Measurements from ENCODE around the gene PABPN1L. TPM values are rescaled to one million over a fixed set of nuclear protein-coding genes. Genes with fewer than 3 reads are reported as not detected.

Gene PABPN1L
- total and polyA plus RNA-seq, 10 of the 15 experiments (the other 5 are each of a cell fraction or from before 2014, with no cell fraction given): not detected

Other genes with a start within 250 kb of the PABPN1L start
Only the 7 nearest of the 13 such genes appear.
- gene CTU2, start 160.2 kb downstream of the PABPN1L start, total RNA-seq (2014; rRNA removed): 17.8 and 23.3 TPM in 2 replicates
- gene CTU2, start 160.2 kb downstream of the PABPN1L start, total RNA-seq (2014; rRNA removed; fragmentation: Illumina TruSeq; extraction: Trizol): 11.0 and 12.2 TPM in 2 replicates
- gene CTU2, start 160.2 kb downstream of the PABPN1L start, total RNA-seq (2021): 44.5 and 48.5 TPM in 2 replicates
- gene CTU2, start 160.2 kb downstream of the PABPN1L start, polyA plus RNA-seq (2011; rRNA removed): 6.8 and 13.2 TPM in 2 replicates
- 1.5 and 5.6 TPM in 2 replicates for gene CTU2, start 160.2 kb downstream of the PABPN1L start, polyA plus RNA-seq (2014; fragmentation: Illumina TruSeq; extraction: Trizol)
- 1 to 10 TPM in 1 of 2 experiments, under 1 TPM in 1; 0.32 to 4.0 TPM for gene CTU2, start 160.2 kb downstream of the PABPN1L start, polyA plus RNA-seq (2014; fragmentation: Nextera tagmentation; extraction: Ambion mirVana)
- 31.2 and 38.9 TPM in 2 replicates for gene CTU2, start 160.2 kb downstream of the PABPN1L start, polyA plus RNA-seq (2014; rRNA removed)
- gene CTU2, start 160.2 kb downstream of the PABPN1L start, polyA plus RNA-seq (2016; fragmentation: Nextera tagmentation; extraction: Ambion mirVana): 10 to 100 TPM; 33.2 to 43.4 TPM
- gene PIEZO1, start 81.4 kb downstream of the PABPN1L start, total RNA-seq (2014; rRNA removed): 96.3 and 106 TPM in 2 replicates
- 21.8 and 30.6 TPM in 2 replicates for gene PIEZO1, start 81.4 kb downstream of the PABPN1L start, total RNA-seq (2014; rRNA removed; fragmentation: Illumina TruSeq; extraction: Trizol)
- 146 and 169 TPM in 2 replicates for gene PIEZO1, start 81.4 kb downstream of the PABPN1L start, total RNA-seq (2021)
- 15.2 and 28.0 TPM in 2 replicates for gene PIEZO1, start 81.4 kb downstream of the PABPN1L start, polyA plus RNA-seq (2011; rRNA removed)
- 17.0 and 39.9 TPM in 2 replicates for gene PIEZO1, start 81.4 kb downstream of the PABPN1L start, polyA plus RNA-seq (2014; fragmentation: Illumina TruSeq; extraction: Trizol)
- 1 to 10 TPM; 1.3 to 7.2 TPM for gene PIEZO1, start 81.4 kb downstream of the PABPN1L start, polyA plus RNA-seq (2014; fragmentation: Nextera tagmentation; extraction: Ambion mirVana)
- 116 and 167 TPM in 2 replicates for gene PIEZO1, start 81.4 kb downstream of the PABPN1L start, polyA plus RNA-seq (2014; rRNA removed)
- 10 to 100 TPM; 31.1 to 35.6 TPM for gene PIEZO1, start 81.4 kb downstream of the PABPN1L start, polyA plus RNA-seq (2016; fragmentation: Nextera tagmentation; extraction: Ambion mirVana)
- 40.4 and 59.3 TPM in 2 replicates for gene CDT1, start 62.9 kb downstream of the PABPN1L start, total RNA-seq (2014; rRNA removed)
- 6.5 and 8.5 TPM in 2 replicates for gene CDT1, start 62.9 kb downstream of the PABPN1L start, total RNA-seq (2014; rRNA removed; fragmentation: Illumina TruSeq; extraction: Trizol)
- gene CDT1, start 62.9 kb downstream of the PABPN1L start, total RNA-seq (2021): 87.6 and 90.0 TPM in 2 replicates
- 3.3 and 9.0 TPM in 2 replicates for gene CDT1, start 62.9 kb downstream of the PABPN1L start, polyA plus RNA-seq (2011; rRNA removed)
- 1.3 and 4.3 TPM in 2 replicates for gene CDT1, start 62.9 kb downstream of the PABPN1L start, polyA plus RNA-seq (2014; fragmentation: Illumina TruSeq; extraction: Trizol)
- 1 to 10 TPM in 1 of 2 experiments, under 1 TPM in 1; 0.50 to 1.9 TPM for gene CDT1, start 62.9 kb downstream of the PABPN1L start, polyA plus RNA-seq (2014; fragmentation: Nextera tagmentation; extraction: Ambion mirVana)
- 37.7 and 58.6 TPM in 2 replicates for gene CDT1, start 62.9 kb downstream of the PABPN1L start, polyA plus RNA-seq (2014; rRNA removed)
- gene CDT1, start 62.9 kb downstream of the PABPN1L start, polyA plus RNA-seq (2016; fragmentation: Nextera tagmentation; extraction: Ambion mirVana): 10 to 100 TPM in 1 of 2 experiments, 1 to 10 TPM in 1; 5.7 to 41.3 TPM
- gene APRT, start 54.7 kb downstream of the PABPN1L start, total RNA-seq (2014; rRNA removed): 308 and 348 TPM in 2 replicates
- gene APRT, start 54.7 kb downstream of the PABPN1L start, total RNA-seq (2014; rRNA removed; fragmentation: Illumina TruSeq; extraction: Trizol): 106 and 113 TPM in 2 replicates
- 219 and 234 TPM in 2 replicates for gene APRT, start 54.7 kb downstream of the PABPN1L start, total RNA-seq (2021)
- gene APRT, start 54.7 kb downstream of the PABPN1L start, polyA plus RNA-seq (2011; rRNA removed): 39.6 and 95.7 TPM in 2 replicates
- gene APRT, start 54.7 kb downstream of the PABPN1L start, polyA plus RNA-seq (2014; fragmentation: Illumina TruSeq; extraction: Trizol): 8.6 and 46.2 TPM in 2 replicates
- 100 to 1,000 TPM in 1 of 2 experiments, 10 to 100 TPM in 1; 30.6 to 100 TPM for gene APRT, start 54.7 kb downstream of the PABPN1L start, polyA plus RNA-seq (2014; fragmentation: Nextera tagmentation; extraction: Ambion mirVana)
- gene APRT, start 54.7 kb downstream of the PABPN1L start, polyA plus RNA-seq (2014; rRNA removed): 278 and 338 TPM in 2 replicates
- gene APRT, start 54.7 kb downstream of the PABPN1L start, polyA plus RNA-seq (2016; fragmentation: Nextera tagmentation; extraction: Ambion mirVana): 100 to 1,000 TPM; 446 to 495 TPM
- gene GALNS, start 9.7 kb downstream of the PABPN1L start, total RNA-seq (2014; rRNA removed): 4.0 and 5.1 TPM in 2 replicates
- gene GALNS, start 9.7 kb downstream of the PABPN1L start, total RNA-seq (2014; rRNA removed; fragmentation: Illumina TruSeq; extraction: Trizol): 3.7 and 4.3 TPM in 2 replicates
- gene GALNS, start 9.7 kb downstream of the PABPN1L start, total RNA-seq (2021): 9.6 and 12.4 TPM in 2 replicates
- gene GALNS, start 9.7 kb downstream of the PABPN1L start, polyA plus RNA-seq (2011; rRNA removed): 3.5 and 4.2 TPM in 2 replicates
- gene GALNS, start 9.7 kb downstream of the PABPN1L start, polyA plus RNA-seq (2014; fragmentation: Illumina TruSeq; extraction: Trizol): 2.6 and 6.0 TPM in 2 replicates
- under 1 TPM; 0.37 to 0.95 TPM for gene GALNS, start 9.7 kb downstream of the PABPN1L start, polyA plus RNA-seq (2014; fragmentation: Nextera tagmentation; extraction: Ambion mirVana)
- 8.1 and 9.5 TPM in 2 replicates for gene GALNS, start 9.7 kb downstream of the PABPN1L start, polyA plus RNA-seq (2014; rRNA removed)
- 1 to 10 TPM; 5.6 to 6.5 TPM for gene GALNS, start 9.7 kb downstream of the PABPN1L start, polyA plus RNA-seq (2016; fragmentation: Nextera tagmentation; extraction: Ambion mirVana)
- 66.3 and 73.0 TPM in 2 replicates for gene TRAPPC2L, start 9.5 kb downstream of the PABPN1L start, total RNA-seq (2014; rRNA removed)
- gene TRAPPC2L, start 9.5 kb downstream of the PABPN1L start, total RNA-seq (2014; rRNA removed; fragmentation: Illumina TruSeq; extraction: Trizol): 52.8 and 56.3 TPM in 2 replicates
- gene TRAPPC2L, start 9.5 kb downstream of the PABPN1L start, total RNA-seq (2021): 69.6 and 70.7 TPM in 2 replicates
- 71.0 and 158 TPM in 2 replicates for gene TRAPPC2L, start 9.5 kb downstream of the PABPN1L start, polyA plus RNA-seq (2011; rRNA removed)
- 64.0 and 79.3 TPM in 2 replicates for gene TRAPPC2L, start 9.5 kb downstream of the PABPN1L start, polyA plus RNA-seq (2014; fragmentation: Illumina TruSeq; extraction: Trizol)
- 100 to 1,000 TPM; 337 to 363 TPM for gene TRAPPC2L, start 9.5 kb downstream of the PABPN1L start, polyA plus RNA-seq (2014; fragmentation: Nextera tagmentation; extraction: Ambion mirVana)
- 67.0 and 105 TPM in 2 replicates for gene TRAPPC2L, start 9.5 kb downstream of the PABPN1L start, polyA plus RNA-seq (2014; rRNA removed)
- 100 to 1,000 TPM; 189 to 221 TPM for gene TRAPPC2L, start 9.5 kb downstream of the PABPN1L start, polyA plus RNA-seq (2016; fragmentation: Nextera tagmentation; extraction: Ambion mirVana)
- 2.3 and 2.8 TPM in 2 replicates for gene CBFA2T3, start 110.5 kb upstream of the PABPN1L start, total RNA-seq (2014; rRNA removed)
- 1.3 and 1.5 TPM in 2 replicates for gene CBFA2T3, start 110.5 kb upstream of the PABPN1L start, total RNA-seq (2014; rRNA removed; fragmentation: Illumina TruSeq; extraction: Trizol)
- gene CBFA2T3, start 110.5 kb upstream of the PABPN1L start, total RNA-seq (2021): 35.4 and 42.6 TPM in 2 replicates
- gene CBFA2T3, start 110.5 kb upstream of the PABPN1L start, polyA plus RNA-seq (2011; rRNA removed): 0.75 and 1.6 TPM in 2 replicates
- 5.6 and 6.6 TPM in 2 replicates for gene CBFA2T3, start 110.5 kb upstream of the PABPN1L start, polyA plus RNA-seq (2014; fragmentation: Illumina TruSeq; extraction: Trizol)
- 1 to 10 TPM in 1 of 2 experiments, under 1 TPM in 1; 0.69 to 1.5 TPM for gene CBFA2T3, start 110.5 kb upstream of the PABPN1L start, polyA plus RNA-seq (2014; fragmentation: Nextera tagmentation; extraction: Ambion mirVana)
- 10.2 and 15.6 TPM in 2 replicates for gene CBFA2T3, start 110.5 kb upstream of the PABPN1L start, polyA plus RNA-seq (2014; rRNA removed)
- 10 to 100 TPM; 14.2 to 14.9 TPM for gene CBFA2T3, start 110.5 kb upstream of the PABPN1L start, polyA plus RNA-seq (2016; fragmentation: Nextera tagmentation; extraction: Ambion mirVana)